HPDE6-E6E7 (cell line): Measurements from ENCODE around the gene PIGQ.

Source experiments
- DNase-seq: peaks from one replicate; pipeline ENCODE4 v3.0.0; 2011; ENCODE audit warnings: missing footprints; ENCODE audit errors: extremely low spot score

PIGQ gene

DNA sequence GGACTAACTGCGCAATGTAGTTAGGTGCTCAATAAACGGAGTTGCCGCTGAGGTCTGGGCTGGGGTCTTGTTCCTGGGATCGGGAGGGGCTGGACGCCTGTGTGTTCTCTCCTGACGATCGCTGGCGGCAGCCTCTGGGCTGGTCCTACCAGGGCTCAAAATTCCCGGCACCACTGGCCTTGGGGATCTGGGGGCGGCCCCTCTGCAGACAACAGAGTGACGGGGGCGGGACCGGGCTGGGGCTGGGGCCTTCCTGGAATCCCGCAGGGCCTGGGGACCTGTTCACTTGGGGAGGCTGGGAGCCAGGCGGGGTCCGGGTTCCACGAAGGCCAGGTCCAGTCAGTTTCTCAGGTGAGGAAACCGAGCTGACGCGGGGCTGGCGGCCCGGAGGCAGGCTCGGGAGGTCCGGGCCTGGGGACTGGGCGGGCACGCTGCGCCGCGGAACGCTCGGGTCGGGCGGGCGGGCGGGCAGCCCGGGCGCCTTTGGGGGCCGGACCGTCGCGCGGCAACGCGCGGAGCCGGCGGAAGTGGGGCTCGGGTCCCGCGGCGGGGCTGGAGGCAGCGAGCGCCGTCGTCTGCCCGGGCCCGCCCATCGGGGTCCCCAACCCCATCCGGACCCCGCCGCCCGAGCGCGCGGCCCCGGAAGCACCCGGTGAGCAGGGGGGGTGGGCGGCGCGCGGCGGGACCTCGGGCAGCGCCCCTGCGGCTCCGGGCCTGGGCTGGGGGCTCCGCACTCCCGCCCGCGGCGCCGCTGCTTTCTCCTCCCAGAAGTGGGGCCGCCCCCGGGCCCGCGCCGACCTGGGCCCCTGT lies at the start of gene PIGQ:
TSS of gene PIGQ (plus strand) at position 524 of the 810 bp plus-strand sequence. CDS start 4,107 bp downstream, outside the sequence.
- no peak for DNase-seq

DNA sequence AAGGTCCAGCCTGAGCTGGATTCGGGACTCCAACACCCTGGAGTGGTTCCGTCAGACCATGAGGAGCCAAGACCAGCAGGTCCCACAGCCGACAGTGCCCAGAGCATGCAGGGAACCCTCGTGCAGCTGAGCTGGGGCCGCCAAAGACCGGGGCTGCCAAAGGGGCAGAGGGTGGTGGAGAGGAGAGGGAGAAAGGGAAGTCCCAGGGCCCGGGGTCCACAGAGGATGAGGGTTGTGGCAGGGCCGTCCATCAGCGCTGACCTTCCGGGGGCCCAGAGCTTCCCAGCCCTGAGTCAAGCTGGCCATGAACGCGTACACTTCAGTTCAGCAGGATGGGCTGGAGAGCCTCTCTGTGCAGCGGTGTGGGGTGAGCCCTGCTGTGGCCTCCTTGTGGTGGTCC lies 48.9 kb upstream of the PIGQ start:
- no peak for DNase-seq

GRCh38 chr16:521381-522210 lies 48.2 kb upstream of the PIGQ start:
- DNase-seq: no peak

DNA sequence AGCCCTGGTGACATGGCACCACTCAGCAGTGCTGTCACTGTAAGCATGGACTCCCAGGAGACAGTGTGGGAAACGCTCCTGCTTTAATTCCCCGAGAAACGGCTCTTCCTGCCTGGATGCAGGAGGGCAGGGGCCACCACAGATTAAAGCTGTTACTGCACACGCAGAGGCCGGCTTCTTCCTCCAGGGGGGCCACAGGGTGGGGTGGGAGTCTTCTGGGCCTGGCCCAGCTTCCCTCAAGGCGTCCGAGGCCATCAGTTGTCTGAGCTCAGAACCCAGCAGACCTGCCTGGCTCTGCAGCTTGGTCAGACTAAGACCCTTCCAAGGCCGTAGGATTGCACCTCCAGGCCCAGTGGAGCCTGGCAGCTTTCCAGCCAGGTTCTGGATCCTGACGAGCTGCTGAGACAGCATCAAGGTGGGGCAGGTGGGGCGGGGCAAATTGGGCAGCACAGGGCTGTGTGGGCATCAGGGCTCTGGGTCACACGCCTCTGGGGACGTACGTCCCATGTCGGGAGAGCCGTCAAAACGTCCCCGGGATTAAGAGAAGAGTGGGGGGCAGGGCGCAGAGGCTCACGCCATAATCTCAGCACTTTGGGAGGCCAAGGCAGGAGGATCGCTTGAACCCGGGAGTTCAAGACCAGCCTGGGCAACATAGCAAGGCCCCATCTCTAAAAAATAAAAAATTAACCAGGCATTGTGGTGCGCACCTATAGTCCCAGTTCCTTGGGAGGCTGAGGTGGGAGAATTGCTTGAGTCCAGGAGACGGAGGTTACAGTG lies 47.3 kb upstream of the PIGQ start:
- DNase-seq: no peak

DNA sequence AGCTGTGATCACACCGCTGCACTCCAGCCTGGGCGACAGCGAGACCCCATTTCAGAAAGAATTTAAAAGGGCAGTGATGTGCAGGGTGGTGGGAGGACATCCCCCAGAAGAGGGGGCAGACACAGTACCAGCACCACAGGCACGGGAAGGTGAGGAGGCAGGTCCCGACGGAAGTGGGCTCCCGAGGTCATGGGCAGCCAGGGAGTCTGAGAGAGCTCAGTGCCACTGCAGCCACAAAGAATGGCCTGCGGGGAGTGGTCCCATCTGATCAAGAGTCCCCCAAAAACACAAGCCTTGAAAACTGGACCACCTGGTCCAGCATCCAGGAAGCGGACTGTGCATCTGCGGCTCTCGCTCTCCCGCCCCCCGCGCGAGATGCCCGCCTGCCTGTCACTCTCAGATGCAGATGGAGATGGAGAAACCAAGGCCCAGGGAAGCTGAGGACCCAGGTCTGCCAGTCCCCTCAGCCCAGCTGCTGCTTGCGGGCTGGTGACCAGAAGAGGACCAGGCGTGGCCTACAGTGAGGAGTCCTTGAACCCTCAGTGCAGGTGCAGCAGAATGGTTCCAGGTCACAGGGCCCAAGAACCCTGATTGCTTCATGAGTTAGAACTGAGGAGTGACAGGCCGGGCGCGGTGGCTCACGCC lies 46.5 kb upstream of the PIGQ start:
- DNase-seq: no peak

DNA sequence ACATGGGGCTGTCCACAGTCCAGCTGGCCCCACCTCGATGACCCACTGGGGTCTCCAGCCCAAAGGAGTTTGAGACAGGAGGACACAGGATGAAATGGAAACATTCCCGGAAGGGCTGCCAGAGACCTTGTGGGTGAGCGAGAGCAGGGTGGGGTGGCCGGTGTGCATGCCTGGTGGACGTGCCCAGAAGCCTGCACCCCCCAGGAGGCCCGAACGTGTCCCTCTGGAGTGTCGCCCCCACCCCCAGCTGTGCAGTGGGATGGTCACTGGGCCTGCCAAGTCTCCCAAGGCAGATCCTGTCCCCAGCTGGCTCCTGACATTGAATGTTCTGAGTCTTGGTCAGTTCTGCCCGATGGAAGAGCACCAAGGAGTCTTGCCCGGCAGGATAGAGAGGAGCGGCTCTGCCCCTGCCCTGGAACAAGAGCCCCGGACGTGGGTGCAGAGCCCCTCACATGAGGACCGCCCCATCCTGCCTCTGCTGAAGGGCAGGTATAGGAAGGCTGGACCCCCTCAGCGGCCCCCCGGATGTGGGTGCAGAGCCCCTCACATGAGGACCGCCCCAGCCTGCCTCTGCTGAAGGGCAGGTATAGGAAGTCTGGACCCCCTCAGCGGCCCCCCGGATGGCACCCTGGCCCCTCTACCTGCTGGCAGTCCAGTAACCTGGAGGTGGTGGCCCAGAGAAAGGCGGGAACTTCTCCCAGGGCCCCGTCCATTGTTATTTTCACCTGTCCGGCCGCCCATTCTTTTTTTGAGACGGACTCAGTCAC lies 45.3 kb upstream of the PIGQ start:
- DNase-seq: no peak

- DNase-seq: no peak
Measured at GRCh38 chr16:525123-525519, 44.6 kb upstream of the PIGQ start.

DNA sequence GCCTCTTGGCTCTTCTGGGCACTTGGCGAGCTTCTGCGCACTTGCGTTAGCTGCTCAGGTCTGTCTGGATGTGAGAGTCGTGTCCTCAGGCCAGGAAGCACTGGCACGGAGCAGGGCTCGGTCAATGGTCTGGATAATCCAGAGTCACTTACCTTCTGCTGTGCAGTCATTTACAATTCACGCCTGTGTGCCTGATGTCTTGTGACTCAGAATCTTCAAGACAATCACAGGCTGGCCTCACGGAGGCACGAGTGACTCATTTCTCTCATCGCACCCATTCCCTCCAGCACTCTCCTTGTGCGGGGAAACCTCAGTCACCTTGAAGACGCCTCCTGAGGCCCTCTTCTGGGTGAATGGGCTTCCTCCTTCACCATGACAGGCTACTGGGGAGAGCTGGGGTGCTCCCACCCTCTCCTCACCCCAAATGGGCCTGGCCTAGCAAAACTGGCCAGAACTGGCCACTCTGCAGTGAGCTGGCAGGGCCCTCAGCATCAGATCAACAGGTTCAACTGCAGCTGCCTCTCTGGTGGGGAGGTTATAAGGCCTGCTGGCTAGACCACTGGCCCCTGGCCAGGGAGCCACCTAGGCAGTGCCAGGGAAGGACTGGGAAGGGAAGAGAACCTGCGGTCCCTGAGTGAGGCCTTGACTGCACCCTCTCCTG lies 44.1 kb upstream of the PIGQ start:
- peak; percentile 80 for DNase-seq

DNA sequence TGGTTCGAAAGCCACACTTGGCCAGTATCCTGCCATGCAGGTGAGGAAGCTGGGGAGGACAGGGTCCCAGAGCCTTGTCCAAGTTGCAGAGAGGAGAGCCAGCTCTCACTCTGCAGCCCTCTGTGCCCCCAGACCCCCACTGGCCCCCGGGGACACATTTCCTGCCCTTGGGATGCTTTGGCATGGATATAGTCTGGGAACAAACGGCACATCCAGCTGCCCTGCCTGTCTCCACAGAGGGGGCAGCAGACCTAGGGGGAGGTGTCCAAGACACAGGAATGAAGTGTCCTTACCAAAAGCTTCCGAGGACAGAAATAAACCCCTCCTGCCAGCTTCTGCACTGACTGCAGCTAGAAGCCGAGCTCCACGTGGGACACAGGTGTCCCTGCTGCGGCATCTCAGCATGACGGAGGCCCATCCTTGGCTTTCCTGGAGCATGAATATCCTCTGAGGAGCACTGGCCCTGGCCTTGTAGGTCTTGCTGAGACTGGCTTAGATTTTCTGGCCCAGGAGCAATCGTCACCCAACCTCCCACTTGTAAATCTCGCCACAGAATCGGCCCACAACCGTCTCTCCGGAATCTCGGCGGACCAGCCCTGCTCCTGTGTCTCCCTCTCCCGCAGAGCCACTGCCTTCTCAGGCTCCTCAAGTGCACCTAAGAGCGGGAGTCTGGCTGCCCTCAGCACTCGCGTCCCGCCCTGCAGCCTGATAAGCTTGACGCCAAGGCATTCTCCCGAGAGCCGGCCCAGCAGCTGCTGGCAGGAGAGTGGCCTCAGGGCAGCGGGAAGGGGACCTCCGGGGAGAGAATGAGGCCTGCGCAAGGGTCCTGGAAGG lies 43.4 kb upstream of the PIGQ start:
- DNase-seq: no peak

DNA sequence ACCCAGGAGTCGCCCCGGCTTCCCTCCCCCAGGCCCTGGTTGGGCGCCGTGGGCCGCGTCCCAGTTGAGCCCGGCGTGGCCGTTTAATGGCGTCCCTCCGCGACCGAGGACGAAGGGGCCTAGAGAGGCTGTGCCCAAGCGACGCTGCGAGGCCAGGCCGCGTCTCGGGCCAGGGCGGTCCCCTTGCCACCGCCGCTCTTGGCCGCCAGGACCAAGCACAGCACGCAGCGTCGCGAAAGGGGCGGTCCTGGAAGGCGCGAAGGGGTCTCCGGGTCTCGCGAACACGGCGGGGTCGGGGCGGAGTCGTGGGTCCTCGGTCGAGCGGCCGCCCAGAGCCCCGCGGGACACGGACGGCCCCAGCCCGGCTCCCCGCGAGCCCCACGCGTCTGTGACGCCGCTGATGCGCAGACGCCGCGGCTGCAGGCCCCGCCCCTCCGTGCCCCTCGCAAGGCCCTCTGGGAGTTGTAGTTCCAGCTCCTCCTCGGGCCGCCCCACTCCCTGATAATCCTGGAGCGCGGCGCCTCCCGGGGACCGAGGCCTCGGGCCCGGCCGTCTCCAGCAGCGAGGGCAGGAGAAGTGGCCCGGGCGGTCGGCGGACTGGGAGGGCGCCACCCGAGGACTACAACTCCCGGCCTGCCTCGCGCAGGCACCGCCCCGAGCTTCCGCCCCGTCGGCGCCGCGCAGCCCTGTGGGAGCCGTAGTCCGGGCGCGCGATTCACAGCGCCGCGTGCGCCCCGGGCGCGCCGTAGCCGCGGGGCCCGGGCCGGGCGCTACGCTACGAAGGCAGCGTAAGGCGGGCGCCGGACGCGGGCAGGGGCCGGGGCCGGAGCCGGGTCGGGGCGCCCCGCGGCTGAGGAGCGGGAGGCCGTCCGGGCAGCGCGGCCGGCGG lies 42.5 kb upstream of the PIGQ start, which contains the start of gene CAPN15:
TSS of gene CAPN15 (plus strand) at position 698 of the 889 bp plus-strand sequence. CDS start 19,127 bp downstream, outside the sequence.
- DNase-seq: peak; percentile 51

- DNase-seq: peak; percentile 54
Measured at GRCh38 chr16:528111-529011, 41.4 kb upstream of the PIGQ start.

- no peak for DNase-seq
Measured at GRCh38 chr16:529012-529575, 40.7 kb upstream of the PIGQ start.

DNA sequence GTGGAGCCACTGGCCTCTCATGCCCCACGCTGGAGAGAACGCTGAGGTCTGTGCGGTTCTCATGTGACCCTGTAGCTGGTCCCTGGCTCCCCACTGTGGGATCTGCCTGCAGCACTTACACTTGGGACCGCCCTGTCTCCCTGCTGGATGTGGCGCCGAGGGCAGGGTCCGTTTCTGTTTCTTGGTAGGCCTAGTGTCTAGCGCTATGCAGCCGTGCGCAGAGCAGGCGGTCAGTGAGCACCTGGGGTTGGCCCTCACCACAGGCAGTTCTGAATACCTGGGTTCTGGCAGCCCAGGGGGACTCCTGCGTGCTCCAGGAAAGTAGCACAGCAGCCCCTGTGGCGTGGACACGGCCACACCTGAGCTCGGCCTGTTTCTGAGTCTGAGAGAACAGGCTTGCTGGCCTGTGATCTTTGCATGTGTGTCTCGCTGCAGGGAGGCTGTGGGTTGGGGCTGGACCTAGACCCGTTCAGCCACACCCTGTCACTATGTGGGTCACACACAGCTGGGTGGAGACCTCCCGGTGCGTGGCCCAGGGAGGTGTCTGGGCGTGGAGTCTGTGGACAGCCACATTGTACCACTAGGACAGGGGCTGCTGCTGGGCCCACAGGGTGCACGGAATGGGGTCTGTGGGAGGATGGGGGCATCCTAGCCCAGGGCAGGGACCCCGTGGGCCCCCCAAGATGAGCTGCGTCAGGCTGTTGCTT lies 39.5 kb upstream of the PIGQ start:
- DNase-seq: no peak

- DNase-seq: no peak
Measured at GRCh38 chr16:531494-532125, 38.2 kb upstream of the PIGQ start.

DNA sequence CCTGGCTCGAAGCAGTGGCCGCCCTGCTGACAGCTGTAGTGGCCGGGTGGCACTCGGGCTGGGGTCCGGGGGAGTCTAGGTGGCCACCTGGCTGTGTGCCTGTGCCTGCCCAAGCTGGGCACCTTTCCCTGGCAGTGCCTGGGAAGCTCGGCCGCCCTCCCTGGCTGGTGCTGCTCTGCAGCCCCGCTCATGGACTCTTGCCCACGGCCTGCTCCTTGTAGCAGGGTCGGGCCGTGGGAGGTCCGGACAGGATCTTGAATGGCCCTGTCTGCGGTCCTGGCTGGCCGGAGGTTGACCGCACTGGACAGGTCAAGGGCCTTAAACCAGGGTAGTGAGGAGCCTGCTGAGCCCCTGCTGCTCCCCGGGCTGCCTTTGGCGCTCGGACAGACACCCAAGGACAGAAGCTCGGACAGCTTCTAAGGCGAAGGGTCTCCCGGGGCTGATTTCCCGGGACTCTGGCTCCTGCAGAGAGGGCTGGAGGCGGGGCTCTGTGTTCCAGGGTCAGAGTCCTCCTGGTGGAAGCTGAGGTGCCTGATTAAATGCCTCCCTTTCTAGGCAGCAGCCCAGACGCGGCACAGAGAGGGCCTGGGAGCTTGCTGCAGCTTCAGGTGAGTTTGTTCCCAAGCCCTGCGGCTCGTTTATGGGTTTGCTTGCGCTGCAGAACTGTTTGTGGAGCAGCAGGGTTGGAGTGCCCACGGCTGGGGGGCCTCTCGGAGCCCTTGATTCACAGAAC lies 36.2 kb upstream of the PIGQ start:
- DNase-seq: no peak
